Kidney (tissue), 14 donors: Measurements from ENCODE around the gene NR6A1. TPM values are rescaled to one million over a fixed set of nuclear protein-coding genes. Genes with fewer than 3 reads are reported as not detected.

ENCODE experiments used
- DNase-seq, 5 donors: peaks; one replicate each; pipeline ENCODE4 v3.0.0-alpha.2; 2013 to 2020
- FAIRE-seq: peaks from 2 replicates; lab custom pipeline; 2012; peaks lifted over from hg19 to GRCh38; lab: Jason Lieb, UNC
- H3K27ac ChIP-seq, 2 donors: one replicate each; pipeline ENCODE4 v1.7.0; 2013; ENCODE audit warnings: low read depth in 2 of 2, low read length in 2 of 2, inconsistent platforms in 1 of 2
- H3K27me3 ChIP-seq: one replicate; pipeline ENCODE4 v1.7.1; 2013; ENCODE audit warnings: low read length, inconsistent platforms; ENCODE audit not compliant: control insufficient read depth, insufficient read depth
- H3K36me3 ChIP-seq, 3 donors: one replicate each; pipeline versions ENCODE4 v1.7.0 to v1.7.1; 2013; ENCODE audit warnings: low read length in 3 of 3, control low read depth in 1 of 3, inconsistent platforms in 1 of 3; ENCODE audit not compliant: insufficient read depth in 3 of 3, control insufficient read depth in 2 of 3
- H3K4me1 ChIP-seq, 3 donors: one replicate each; pipeline versions ENCODE4 v1.7.0 to v1.7.1; 2013; ENCODE audit warnings: low read length in 3 of 3, inconsistent platforms in 1 of 3, low read depth in 1 of 3; ENCODE audit not compliant: control insufficient read depth in 2 of 3, insufficient read depth in 2 of 3
- H3K4me3 ChIP-seq, 3 donors: one replicate each; pipeline versions ENCODE4 v1.7.0 to v1.8.1; 2013; ENCODE audit warnings: low read length in 3 of 3, control low read depth in 1 of 3, inconsistent platforms in 1 of 3
- H3K9ac ChIP-seq, 3 donors: one replicate each; pipeline versions ENCODE4 v1.7.0 to v1.7.1; 2013; ENCODE audit warnings: low read length in 3 of 3, control low read depth in 1 of 3, inconsistent platforms in 1 of 3
- H3K9me3 ChIP-seq, 3 donors: one replicate each; pipeline versions ENCODE4 v1.7.0 to v1.7.1; 2013; ENCODE audit warnings: low read length in 3 of 3, control low read depth in 1 of 3, inconsistent platforms in 1 of 3; ENCODE audit not compliant: control insufficient read depth in 2 of 3, insufficient read depth in 1 of 3
- CTCF ChIP-seq: IDR thresholded peaks from 3 replicates; pipeline ENCODE4 v1.5.1; 2012; ENCODE audit warnings: mild to moderate bottlenecking, moderate library complexity, borderline replicate concordance; ENCODE audit not compliant: insufficient read depth; ENCODE audit errors: extremely low read depth
- intact Hi-C: fragments of 100-400 bp; cut with DNase I; formaldehyde crosslinking; loops from one replicate; pipeline ENCODE4 v1.11.1; 2022
- polyA plus RNA-seq: library from polyadenylated mRNA; stranded (reverse); fragments of 350-450 nt; fragmentation: Illumina TruSeq; extraction: RNeasy Lipid Tissue Mini Kit (QIAGEN cat#74804); gene quantifications from one replicate; pipeline ENCODE4 v1.2.3, GENCODE V29; 2014; ENCODE audit warnings: low read depth, low replicate concordance; ENCODE audit not compliant: insufficient read depth
- total RNA-seq: library from RNA; stranded (reverse); fragmentation: NEBNext Ultra II Directional; extraction: Animal tissue kit (Norgen Biotek cat#: 25700); gene quantifications from one replicate; pipeline ENCODE4 v1.2.1, GENCODE V29; 2021
- donor health status: control.
- donor health status: control.
- donor health status: control.
- donor health status: control.
- donor health status: control.
- donor health status: DM: yes; HTN: yes; CAD: no.
- donor health status: Normal renal cell carcinoma (clear cell type).

The NR6A1 gene
- total and polyA plus RNA-seq, 2 donors from 2014 or later, result 1.2 to 3.5 TPM

GRCh38 chr9:124521142-124521541, 250.0 kb downstream of the NR6A1 start:
- FAIRE-seq (no peak), DNase-seq (no peak)
- no peaks in the 10 kb centered on the region for H3K4me1 ChIP-seq
- no peaks in the 10 kb centered on the region for H3K9me3 ChIP-seq
- intact Hi-C loops, result no loop called here
- no peak overlapping the region for H3K4me3 ChIP-seq
- H3K27ac ChIP-seq, result no peak overlapping the region
- H3K36me3 ChIP-seq, result peaks cover 0 to 2% (median 1%) of the 10 kb centered on the region in 3 donors
- TF ChIP-seq CTCF, result no peak
- no peak overlapping the region for H3K9ac ChIP-seq
- H3K27me3 ChIP-seq, result no peaks in the 10 kb centered on the region

- Histone ChIP-seq H3K4me1 (no peaks in the 10 kb centered on the region), H3K9me3 (no peaks in the 10 kb centered on the region), H3K27ac (no peak overlapping the region), H3K9ac (no peak overlapping the region), H3K4me3 (no peak overlapping the region), H3K27me3 (no peaks in the 10 kb centered on the region), H3K36me3 (peaks cover 0 to 2% (median 0%) of the 10 kb centered on the region in 3 donors)
- TF ChIP-seq CTCF, result no peak
- no peak for FAIRE-seq
- DNase-seq, result no peak
- intact Hi-C loops, result no loop called here
These were observed 250.9 kb downstream of the NR6A1 start for GRCh38 chr9:124520206-124520596.

GRCh38 chr9:124518116-124518515, 253.0 kb downstream of the NR6A1 start:
- Histone ChIP-seq H3K27ac (no peak overlapping the region), H3K36me3 (peaks cover 0 to 2% (median 0%) of the 10 kb centered on the region in 3 donors), H3K4me1 (no peaks in the 10 kb centered on the region), H3K9me3 (no peaks in the 10 kb centered on the region), H3K4me3 (no peak overlapping the region), H3K27me3 (no peaks in the 10 kb centered on the region), H3K9ac (no peak overlapping the region)
- DNase-seq, result no peak
- TF ChIP-seq CTCF, result no peak
- no peak for FAIRE-seq
- intact Hi-C loops, result no loop called here

- Histone ChIP-seq H3K9me3 (no peaks in the 10 kb centered on the region), H3K27me3 (no peaks in the 10 kb centered on the region), H3K36me3 (peaks cover 0 to 2% (median 0%) of the 10 kb centered on the region in 3 donors), H3K4me3 (no peak overlapping the region), H3K4me1 (no peaks in the 10 kb centered on the region), H3K9ac (no peak overlapping the region), H3K27ac (no peak overlapping the region)
- no peak for TF ChIP-seq CTCF
- DNase-seq (no peak), FAIRE-seq (no peak)
- intact Hi-C loops, result no loop called here
These were observed 253.5 kb downstream of the NR6A1 start for GRCh38 chr9:124517600-124517999.
